Measurements from ENCODE around the gene RALGPS1. TPM values are rescaled to one million over a fixed set of nuclear protein-coding genes. Genes with fewer than 3 reads are reported as not detected.
A peak's percentile ranks its signal among the peaks of the same experiment; 100 is the strongest.

Gene RALGPS1
- total RNA-seq, 1 experiment from 2014 or later: 18.6 TPM

GRCh38 chr9:127198587-127198986 is 284.0 kb downstream of the RALGPS1 start:
- no peak overlapping the region for H4K5ac ChIP-seq (ENCODE audit: insufficient read length, low read depth, low read length)
- no peaks in the 10 kb centered on the region for H3K27me3 Mint-ChIP-seq (ENCODE audit: low read depth)
- peaks cover 2 to 13% of the 10 kb centered on the region in 2 experiments; a peak in 3 of 4 replicates for H3K4me1 Mint-ChIP-seq
- no peak for TF ChIP-seq CTCF (conservative IDR thresholded peaks at IDR 0.05)
- no peak overlapping the region for H3K4ac ChIP-seq (ENCODE audit: low read depth, low read length)
- no peak overlapping the region for H3K4me3 Mint-ChIP-seq
- H4K91ac ChIP-seq (ENCODE audit: insufficient read length, low read depth, low read length): no peak overlapping the region
- H3K4me1 ChIP-seq (ENCODE audit: insufficient read depth, low read length): no peaks in the 10 kb centered on the region
- no peak overlapping the region for H2AFZ ChIP-seq (ENCODE audit: low read length)
- no peak overlapping the region for H4K8ac ChIP-seq (replicated peaks; ENCODE audit: insufficient read length, low read depth, low read length)
- no peaks in the 10 kb centered on the region for H3K79me1 ChIP-seq (ENCODE audit: insufficient read depth, low read depth, low read length, poor library complexity, severe bottlenecking)
- H3K27ac Mint-ChIP-seq: peak overlapping the region in 1 of 3 experiments; percentile 43; a peak in 3 of 7 replicates
- H4K20me1 ChIP-seq (ENCODE audit: control insufficient read depth, insufficient read depth, insufficient read length): no peaks in the 10 kb centered on the region
- no peak overlapping the region for H2BK120ac ChIP-seq (ENCODE audit: low read depth, low read length, poor library complexity, severe bottlenecking)
- no peak overlapping the region for H2BK20ac ChIP-seq (ENCODE audit: low read depth, low read length, poor library complexity, severe bottlenecking)
- peaks cover 0 to 2% (median 2%) of the 10 kb centered on the region in 3 experiments; a peak in 1 of 7 replicates for H3K36me3 Mint-ChIP-seq (ENCODE audit: insufficient read depth in 1 of 3, low read depth in 3 of 3)
- no peak overlapping the region for H3K14ac ChIP-seq (ENCODE audit: insufficient read depth, low read length)
- H3K27me3 ChIP-seq (ENCODE audit: insufficient read depth, low read length): no peaks in the 10 kb centered on the region
- H2BK5ac ChIP-seq (ENCODE audit: insufficient read length, low read length): no peak overlapping the region
- H2BK15ac ChIP-seq (ENCODE audit: low read depth, low read length): no peak overlapping the region
- H3K23me2 ChIP-seq (ENCODE audit: insufficient read length, low read depth, low read length, poor library complexity, severe bottlenecking): peaks cover 2% of the 10 kb centered on the region
- no peak overlapping the region for H3K27ac ChIP-seq (ENCODE audit: insufficient read length, low read depth, low read length)
- no peak overlapping the region for H3K4me2 ChIP-seq (ENCODE audit: insufficient read depth, insufficient read length, low read length)
- no peaks in the 10 kb centered on the region for H3K9me3 ChIP-seq (ENCODE audit: control insufficient read depth, low read depth, low read length)
- H2BK12ac ChIP-seq (ENCODE audit: insufficient read length, low read depth, low read length): no peak overlapping the region
- no peak overlapping the region for H3K9ac ChIP-seq (ENCODE audit: extremely low read depth, insufficient read length, low read length)
- H3K79me2 ChIP-seq (ENCODE audit: insufficient read depth, low read length): no peaks in the 10 kb centered on the region
- WGBS (ENCODE audit: extremely low coverage, insufficient read length, low lambda C conversion rate): no CpG with 5 or more reads among the region's 7 CpGs
- no peak overlapping the region for H2AK5ac ChIP-seq (ENCODE audit: insufficient read length, low read length)
- no peak overlapping the region for H3K56ac ChIP-seq (ENCODE audit: insufficient read length, low read depth, low read length)
- no peak overlapping the region for H3T11ph ChIP-seq (ENCODE audit: low read length)
- no peaks in the 10 kb centered on the region for H3K9me3 Mint-ChIP-seq
- no peak for DNase-seq
- no peak overlapping the region for H3K18ac ChIP-seq (ENCODE audit: insufficient read length, low read depth, low read length)
- H3K23ac ChIP-seq (ENCODE audit: insufficient read length, low read depth, low read length): no peak overlapping the region

Measured in H9 (cell line).